HCT116 (cell line): Measurements from ENCODE around the gene TMEM101.

ENCODE experiments used
- CEBPB ChIP-seq: IDR thresholded peaks from 2 replicates; pipeline ENCODE4 v1.6.1; 2012; ENCODE audit warnings: low read depth
- JUND ChIP-seq: IDR thresholded peaks from 2 replicates; pipeline ENCODE4 v1.6.1; 2012
- MAX ChIP-seq: IDR thresholded peaks from 2 replicates; pipeline ENCODE4 v1.6.1; 2012
- POLR2AphosphoS5 ChIP-seq: IDR thresholded peaks from 2 replicates; pipeline ENCODE4 v1.6.1; 2011; ENCODE audit warnings: mild to moderate bottlenecking, low read depth, low read length, moderate library complexity
- YY1 ChIP-seq: IDR thresholded peaks from 2 replicates; pipeline ENCODE4 v1.6.1; 2011; ENCODE audit warnings: low read length, low read depth, moderate library complexity, mild to moderate bottlenecking; ENCODE audit not compliant: insufficient replicate concordance; ENCODE audit errors: extremely low read depth
- TF ChIP-seq, protein P1 (sequence below), 3 experiments: fragments of 200-600 bp in 1 of 3; sonication (generic) in 1 of 3; IDR thresholded peaks in 2 of 3; conservative IDR thresholded peaks in 1 of 3; 2 replicates each; pipeline ENCODE4 v1.5.1; 2012 to 2017; ENCODE audit warnings: low read depth in 2 of 3, low read length in 2 of 3, antibody characterized with exemption in 1 of 3, borderline replicate concordance in 1 of 3, control low read depth in 1 of 3, mild to moderate bottlenecking in 1 of 3, mixed read lengths in 1 of 3, mixed run types in 1 of 3, moderate library complexity in 1 of 3; ENCODE audit not compliant: insufficient read depth in 1 of 3
- TF ChIP-seq, protein P2 (sequence below): IDR thresholded peaks from 2 replicates; pipeline ENCODE4 v1.6.1; 2012; ENCODE audit warnings: low read depth

DNA sequence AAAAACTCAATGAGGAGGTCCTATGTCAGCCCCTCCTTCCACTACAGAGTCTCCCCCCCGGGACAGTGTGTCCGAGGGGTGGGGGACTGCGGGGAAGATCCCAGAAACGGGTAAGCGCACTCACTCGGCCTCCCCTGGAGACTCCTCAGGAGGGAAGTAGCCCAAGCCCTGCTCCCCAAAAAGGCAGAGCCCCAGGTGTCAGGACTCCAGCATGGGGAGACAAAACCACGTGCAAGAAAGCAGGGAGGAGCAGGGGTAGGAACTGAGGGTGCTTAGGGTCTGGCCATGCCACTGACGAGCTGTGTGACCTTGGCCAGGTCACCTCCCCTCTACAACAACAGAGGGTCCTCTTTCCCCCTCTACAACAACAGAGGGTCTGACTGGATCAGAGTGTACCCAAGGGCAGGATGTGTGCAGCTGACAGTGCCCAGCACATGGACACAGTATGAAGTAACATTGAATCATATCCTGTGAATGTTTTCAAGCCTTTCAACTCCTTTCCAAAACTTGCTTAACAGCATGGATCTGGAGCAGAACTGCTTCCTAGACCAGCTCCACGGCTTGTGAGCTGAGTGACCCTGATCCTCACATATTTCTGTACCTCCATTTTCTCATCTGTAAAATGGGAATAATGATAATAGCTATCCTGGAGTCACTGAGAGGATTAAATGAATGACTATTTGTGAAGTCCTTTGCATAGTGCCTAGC lies 12.5 kb downstream of the TMEM101 start:
- TF ChIP-seq, protein P1, sequence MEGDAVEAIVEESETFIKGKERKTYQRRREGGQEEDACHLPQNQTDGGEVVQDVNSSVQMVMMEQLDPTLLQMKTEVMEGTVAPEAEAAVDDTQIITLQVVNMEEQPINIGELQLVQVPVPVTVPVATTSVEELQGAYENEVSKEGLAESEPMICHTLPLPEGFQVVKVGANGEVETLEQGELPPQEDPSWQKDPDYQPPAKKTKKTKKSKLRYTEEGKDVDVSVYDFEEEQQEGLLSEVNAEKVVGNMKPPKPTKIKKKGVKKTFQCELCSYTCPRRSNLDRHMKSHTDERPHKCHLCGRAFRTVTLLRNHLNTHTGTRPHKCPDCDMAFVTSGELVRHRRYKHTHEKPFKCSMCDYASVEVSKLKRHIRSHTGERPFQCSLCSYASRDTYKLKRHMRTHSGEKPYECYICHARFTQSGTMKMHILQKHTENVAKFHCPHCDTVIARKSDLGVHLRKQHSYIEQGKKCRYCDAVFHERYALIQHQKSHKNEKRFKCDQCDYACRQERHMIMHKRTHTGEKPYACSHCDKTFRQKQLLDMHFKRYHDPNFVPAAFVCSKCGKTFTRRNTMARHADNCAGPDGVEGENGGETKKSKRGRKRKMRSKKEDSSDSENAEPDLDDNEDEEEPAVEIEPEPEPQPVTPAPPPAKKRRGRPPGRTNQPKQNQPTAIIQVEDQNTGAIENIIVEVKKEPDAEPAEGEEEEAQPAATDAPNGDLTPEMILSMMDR (IDR thresholded peaks at IDR 0.05 in 2 of 3, conservative IDR thresholded peaks at IDR 0.05 in 1 of 3; ENCODE audit: borderline replicate concordance in 1 of 3, insufficient read depth in 1 of 3, low read depth in 2 of 3, low read length in 2 of 3) = no peak
- TF ChIP-seq JUND = peak; percentile 54
- TF ChIP-seq MAX = peak; percentile 85
- no peak for TF ChIP-seq YY1
- TF ChIP-seq POLR2AphosphoS5 = peak; percentile 37; the same call in 1 of the 2 replicates
- TF ChIP-seq, protein P2, sequence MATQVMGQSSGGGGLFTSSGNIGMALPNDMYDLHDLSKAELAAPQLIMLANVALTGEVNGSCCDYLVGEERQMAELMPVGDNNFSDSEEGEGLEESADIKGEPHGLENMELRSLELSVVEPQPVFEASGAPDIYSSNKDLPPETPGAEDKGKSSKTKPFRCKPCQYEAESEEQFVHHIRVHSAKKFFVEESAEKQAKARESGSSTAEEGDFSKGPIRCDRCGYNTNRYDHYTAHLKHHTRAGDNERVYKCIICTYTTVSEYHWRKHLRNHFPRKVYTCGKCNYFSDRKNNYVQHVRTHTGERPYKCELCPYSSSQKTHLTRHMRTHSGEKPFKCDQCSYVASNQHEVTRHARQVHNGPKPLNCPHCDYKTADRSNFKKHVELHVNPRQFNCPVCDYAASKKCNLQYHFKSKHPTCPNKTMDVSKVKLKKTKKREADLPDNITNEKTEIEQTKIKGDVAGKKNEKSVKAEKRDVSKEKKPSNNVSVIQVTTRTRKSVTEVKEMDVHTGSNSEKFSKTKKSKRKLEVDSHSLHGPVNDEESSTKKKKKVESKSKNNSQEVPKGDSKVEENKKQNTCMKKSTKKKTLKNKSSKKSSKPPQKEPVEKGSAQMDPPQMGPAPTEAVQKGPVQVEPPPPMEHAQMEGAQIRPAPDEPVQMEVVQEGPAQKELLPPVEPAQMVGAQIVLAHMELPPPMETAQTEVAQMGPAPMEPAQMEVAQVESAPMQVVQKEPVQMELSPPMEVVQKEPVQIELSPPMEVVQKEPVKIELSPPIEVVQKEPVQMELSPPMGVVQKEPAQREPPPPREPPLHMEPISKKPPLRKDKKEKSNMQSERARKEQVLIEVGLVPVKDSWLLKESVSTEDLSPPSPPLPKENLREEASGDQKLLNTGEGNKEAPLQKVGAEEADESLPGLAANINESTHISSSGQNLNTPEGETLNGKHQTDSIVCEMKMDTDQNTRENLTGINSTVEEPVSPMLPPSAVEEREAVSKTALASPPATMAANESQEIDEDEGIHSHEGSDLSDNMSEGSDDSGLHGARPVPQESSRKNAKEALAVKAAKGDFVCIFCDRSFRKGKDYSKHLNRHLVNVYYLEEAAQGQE = no peak
- TF ChIP-seq CEBPB = no peak
